Activated T-cell treated with anti-CD3 and anti-CD28 coated beads, Interleukin-2, amount 50 U/mL, for 24 hours (primary cell): ENCODE results near the gene CFDP1.
"Not testable (repeated sequence)": the region's sequence is repeated elsewhere in the genome, so short reads cannot be mapped to it uniquely, and the experiment has no call there.

ENCODE experiments used
- DNase-seq: peaks from one replicate; pipeline ENCODE4 v3.0.0-alpha.2; 2020
- H3K27ac Mint-ChIP-seq: 2 replicates; pipeline ENCODE4 v1.8.0; 2020; ENCODE audit warnings: mild to moderate bottlenecking, mixed read lengths
- H3K27me3 Mint-ChIP-seq: 2 replicates; pipeline ENCODE4 v1.8.0; 2020; ENCODE audit warnings: mixed read lengths
- H3K36me3 Mint-ChIP-seq: 2 replicates; pipeline ENCODE4 v1.8.0; 2020; ENCODE audit warnings: low read depth, mixed read lengths
- H3K4me1 Mint-ChIP-seq: 2 replicates; pipeline ENCODE4 v1.8.0; 2020; ENCODE audit warnings: low read depth, mixed read lengths
- H3K4me3 Mint-ChIP-seq: 2 replicates; pipeline ENCODE4 v1.8.0; 2020; ENCODE audit warnings: mild to moderate bottlenecking, moderate library complexity, mixed read lengths
- H3K9me3 Mint-ChIP-seq: 2 replicates; pipeline ENCODE4 v1.8.0; 2020; ENCODE audit warnings: mixed read lengths

The CFDP1 gene

DNA sequence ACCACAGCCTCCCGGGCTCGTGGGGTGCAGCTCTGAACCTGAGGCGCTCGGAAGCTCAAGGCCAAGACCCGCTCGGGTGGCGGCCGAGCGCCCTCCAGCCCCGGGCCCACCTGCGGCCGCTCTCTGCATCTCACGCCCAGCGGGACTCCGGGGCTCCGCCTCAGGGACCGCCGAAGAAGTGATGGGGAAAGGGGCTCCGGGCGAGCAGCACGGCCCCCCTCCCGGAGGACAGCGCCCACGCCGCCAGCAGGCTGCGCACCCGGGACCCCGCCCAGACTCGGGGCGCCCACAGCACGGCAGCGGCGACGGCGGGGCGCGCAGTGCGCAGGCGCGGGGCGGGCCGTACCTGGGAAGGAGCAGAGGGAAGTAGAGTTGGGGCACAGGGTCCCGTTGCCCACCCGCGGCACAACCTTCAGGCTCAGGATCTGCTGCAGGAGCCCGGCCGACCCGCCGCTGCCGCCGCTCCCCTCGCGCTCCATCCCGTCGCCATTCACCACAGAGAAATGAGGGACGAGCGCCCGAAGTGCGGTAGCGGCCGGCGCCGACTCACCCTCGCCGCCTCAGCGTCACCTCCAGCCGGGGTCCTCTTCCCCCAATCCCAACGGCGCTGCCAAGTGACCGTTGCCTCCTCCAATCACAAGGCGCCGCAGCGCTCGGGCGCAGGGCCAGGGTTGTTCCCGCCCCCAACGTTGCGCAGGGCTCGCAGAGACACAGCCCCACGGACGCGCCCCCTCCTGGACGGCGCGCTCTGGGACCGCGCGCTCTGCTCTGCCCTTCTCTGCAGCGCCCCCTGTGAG is 31.0 kb upstream of the CFDP1 start, which contains the start of gene TMEM170A:
TMEM170A (minus strand) TSS at position 568 of the 797 bp plus-strand sequence; CDS start at position 479, 89 bp downstream.
- peak within 1 kb of the TSS; percentile 91 for H3K4me3 Mint-ChIP-seq
- peak; percentile 99 for DNase-seq
- H3K27me3 Mint-ChIP-seq = no peaks in the 10 kb centered on the region
- peak within 1 kb of the TSS; percentile 96 for H3K27ac Mint-ChIP-seq
- no peaks in the 10 kb centered on the region for H3K9me3 Mint-ChIP-seq
- peaks cover 33% of the 10 kb centered on the region for H3K36me3 Mint-ChIP-seq
- H3K4me1 Mint-ChIP-seq = peaks cover 52% of the 10 kb centered on the region

DNA sequence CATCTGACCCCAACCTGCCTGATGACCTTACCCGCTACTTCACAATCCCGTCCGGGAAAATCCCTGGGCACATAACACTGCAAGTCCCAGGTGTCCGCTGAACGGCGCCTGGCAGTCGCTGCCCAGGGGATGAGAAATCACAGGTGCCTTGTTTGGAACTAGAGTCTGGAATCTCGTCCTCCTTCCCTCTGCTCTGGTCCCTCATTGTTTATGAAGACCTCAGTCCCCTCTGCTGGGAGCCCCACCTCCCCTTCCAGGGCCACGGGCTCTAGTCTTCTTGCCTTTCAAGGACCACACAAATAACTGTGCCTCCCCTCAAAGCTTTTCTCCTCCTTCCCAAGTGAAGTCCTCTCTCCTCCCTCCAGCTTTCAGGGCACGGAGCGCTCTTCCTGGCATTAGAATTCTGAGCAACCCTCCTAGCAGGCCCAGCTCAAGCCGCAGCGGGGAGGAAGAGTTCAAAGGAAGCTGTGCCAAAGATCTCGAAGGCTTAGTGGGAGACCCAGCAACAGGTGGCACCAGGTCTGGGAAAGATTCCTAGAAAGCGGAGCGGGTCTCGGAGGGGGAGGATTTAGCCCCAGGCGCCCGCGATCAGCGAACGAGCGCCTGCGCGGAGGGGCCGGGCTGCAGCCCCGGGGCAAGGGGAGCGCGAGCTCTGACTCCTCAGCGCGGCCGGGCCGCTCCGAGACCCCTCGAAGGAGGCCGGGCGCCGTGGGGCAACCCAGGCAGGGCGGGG is 30.3 kb upstream of the CFDP1 start:
- Mint-ChIP-seq H3K36me3 (peaks cover 34% of the 10 kb centered on the region), H3K27ac (peak overlapping the region; percentile 94), H3K4me1 (peaks cover 55% of the 10 kb centered on the region), H3K4me3 (peak overlapping the region; percentile 91)
- not testable (repeated sequence) for H3K9me3 Mint-ChIP-seq, H3K27me3 Mint-ChIP-seq, DNase-seq

- no peak for DNase-seq
- H3K4me1 Mint-ChIP-seq = peaks cover 62% of the 10 kb centered on the region
- peaks cover 40% of the 10 kb centered on the region for H3K36me3 Mint-ChIP-seq
These were observed 29.5 kb upstream of the CFDP1 start for GRCh38 chr16:75462806-75463205.

DNA sequence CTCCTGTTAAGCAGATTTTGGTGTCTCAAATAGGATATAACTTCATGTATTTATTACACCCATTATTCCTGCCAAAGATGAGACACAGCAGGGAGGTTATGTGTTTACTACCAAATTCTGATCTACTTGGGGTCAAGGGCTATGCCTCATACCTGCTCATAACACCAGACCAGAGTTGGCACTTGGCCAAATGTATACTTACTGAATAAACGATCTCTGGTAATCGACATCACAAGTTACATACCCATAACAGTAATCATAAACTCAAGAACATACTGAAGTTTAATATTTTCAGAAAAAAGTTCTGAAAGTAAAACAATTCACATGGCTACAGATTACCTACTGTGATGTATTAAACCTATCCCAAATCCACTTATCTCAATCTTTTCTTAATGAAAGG is 28.3 kb upstream of the CFDP1 start:
- H3K36me3 Mint-ChIP-seq = peaks cover 40% of the 10 kb centered on the region
- peak overlapping the region; percentile 12 for H3K27ac Mint-ChIP-seq
- H3K4me1 Mint-ChIP-seq = peaks cover 68% of the 10 kb centered on the region
- no peaks in the 10 kb centered on the region for H3K9me3 Mint-ChIP-seq
- H3K4me3 Mint-ChIP-seq = no peak overlapping the region
- H3K27me3 Mint-ChIP-seq = no peaks in the 10 kb centered on the region
- no peak for DNase-seq

More at GRCh38 chr16:75462806-75463205, 29.5 kb upstream of the CFDP1 start:
- Mint-ChIP-seq H3K4me3 (peak overlapping the region; percentile 91), H3K27ac (peak overlapping the region; percentile 94), H3K9me3 (no peaks in the 10 kb centered on the region), H3K27me3 (no peaks in the 10 kb centered on the region)

GRCh38 chr16:75460446-75460845 is 27.1 kb upstream of the CFDP1 start:
- H3K27ac Mint-ChIP-seq = peak overlapping the region; percentile 27
- H3K4me3 Mint-ChIP-seq = no peak overlapping the region
- H3K4me1 Mint-ChIP-seq = peaks cover 76% of the 10 kb centered on the region

GRCh38 chr16:75459691-75460090 is 26.4 kb upstream of the CFDP1 start:
- DNase-seq = no peak
- Mint-ChIP-seq H3K9me3 (no peaks in the 10 kb centered on the region), H3K4me3 (no peak overlapping the region), H3K27ac (peak overlapping the region; percentile 10), H3K4me1 (peaks cover 72% of the 10 kb centered on the region), H3K36me3 (peaks cover 40% of the 10 kb centered on the region), H3K27me3 (no peaks in the 10 kb centered on the region)

More at GRCh38 chr16:75460446-75460845, 27.1 kb upstream of the CFDP1 start:
- Mint-ChIP-seq H3K9me3 (no peaks in the 10 kb centered on the region), H3K27me3 (no peaks in the 10 kb centered on the region), H3K36me3 (peaks cover 40% of the 10 kb centered on the region)
- no peak for DNase-seq

- H3K27me3 Mint-ChIP-seq = no peaks in the 10 kb centered on the region
- no peaks in the 10 kb centered on the region for H3K9me3 Mint-ChIP-seq
- H3K4me1 Mint-ChIP-seq = peaks cover 81% of the 10 kb centered on the region
- no peak for DNase-seq
- H3K36me3 Mint-ChIP-seq = peaks cover 36% of the 10 kb centered on the region
- H3K4me3 Mint-ChIP-seq = no peak overlapping the region
- no peak overlapping the region for H3K27ac Mint-ChIP-seq
These were observed 25.1 kb upstream of the CFDP1 start for GRCh38 chr16:75458439-75458838.

GRCh38 chr16:75458029-75458428 is 24.7 kb upstream of the CFDP1 start:
- Mint-ChIP-seq H3K4me1 (peaks cover 81% of the 10 kb centered on the region), H3K36me3 (peaks cover 34% of the 10 kb centered on the region), H3K9me3 (no peaks in the 10 kb centered on the region), H3K4me3 (no peak overlapping the region), H3K27ac (no peak overlapping the region), H3K27me3 (no peaks in the 10 kb centered on the region)
- no peak for DNase-seq

DNA sequence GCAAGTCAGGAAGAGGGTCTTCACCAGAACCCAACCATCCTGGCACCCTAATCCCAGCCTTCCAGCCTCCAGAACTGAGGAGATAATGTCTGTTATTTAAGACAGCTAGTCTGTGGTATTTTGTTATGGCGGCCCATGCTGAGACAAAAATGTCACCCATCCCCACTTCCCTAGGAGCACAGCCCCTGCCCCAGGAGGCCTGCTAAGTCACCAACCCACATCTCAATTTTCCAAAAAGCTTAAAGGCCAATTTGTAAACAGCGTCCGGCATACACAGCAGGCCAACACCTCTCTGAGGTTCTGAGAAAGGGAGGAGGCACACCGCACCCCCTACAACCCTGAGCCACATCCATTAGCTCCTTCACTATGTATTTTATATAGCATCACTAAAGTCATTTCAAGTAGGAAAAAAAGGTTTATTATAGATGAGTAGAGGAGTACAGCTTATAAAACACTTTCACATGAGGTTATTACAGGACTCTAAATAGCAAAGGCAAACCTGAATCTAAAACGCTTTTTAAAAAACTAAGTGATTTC is 24.2 kb upstream of the CFDP1 start:
- Mint-ChIP-seq H3K27ac (no peak overlapping the region), H3K4me1 (peaks cover 81% of the 10 kb centered on the region), H3K27me3 (no peaks in the 10 kb centered on the region)

GRCh38 chr16:75456971-75457370 is 23.7 kb upstream of the CFDP1 start:
- Mint-ChIP-seq H3K36me3 (peaks cover 29% of the 10 kb centered on the region), H3K4me1 (peaks cover 76% of the 10 kb centered on the region), H3K27ac (no peak overlapping the region), H3K27me3 (no peaks in the 10 kb centered on the region), H3K9me3 (no peaks in the 10 kb centered on the region), H3K4me3 (no peak overlapping the region)
- DNase-seq = no peak

More for the DNA sequence above, 24.2 kb upstream of the CFDP1 start:
- Mint-ChIP-seq H3K4me3 (no peak overlapping the region), H3K36me3 (peaks cover 32% of the 10 kb centered on the region), H3K9me3 (no peaks in the 10 kb centered on the region)
- no peak for DNase-seq

DNA sequence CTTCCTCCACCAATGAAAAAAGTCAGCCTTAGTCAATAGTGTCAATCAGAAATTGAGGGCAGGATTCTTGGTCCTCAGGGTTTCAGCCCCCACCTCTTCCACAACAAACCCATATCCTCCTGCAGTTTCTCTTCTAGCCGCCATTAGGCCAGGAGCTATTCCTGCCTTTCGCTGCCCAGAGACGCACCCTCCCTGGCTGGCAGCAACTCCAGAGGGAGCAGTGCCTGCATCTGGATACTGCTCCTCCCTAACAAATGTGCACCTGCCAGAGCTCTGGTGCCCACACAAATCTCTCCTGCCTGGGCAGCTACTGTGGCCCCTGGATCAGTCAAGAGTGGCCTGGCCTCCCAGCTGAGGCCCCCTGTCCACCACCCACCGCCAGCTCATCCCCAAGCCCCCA is 23.2 kb upstream of the CFDP1 start:
- H3K27me3 Mint-ChIP-seq = not testable (repeated sequence)

GRCh38 chr16:75455677-75456076 is 22.4 kb upstream of the CFDP1 start:
- Mint-ChIP-seq H3K9me3 (no peaks in the 10 kb centered on the region), H3K36me3 (peaks cover 32% of the 10 kb centered on the region), H3K27ac (no peak overlapping the region), H3K4me1 (peaks cover 64% of the 10 kb centered on the region), H3K4me3 (no peak overlapping the region), H3K27me3 (no peaks in the 10 kb centered on the region)
- DNase-seq = no peak

More for the DNA sequence above, 23.2 kb upstream of the CFDP1 start:
- DNase-seq, H3K9me3 Mint-ChIP-seq, H3K4me3 Mint-ChIP-seq, H3K27ac Mint-ChIP-seq: not testable (repeated sequence)
- peaks cover 27% of the 10 kb centered on the region for H3K36me3 Mint-ChIP-seq
- H3K4me1 Mint-ChIP-seq = peaks cover 72% of the 10 kb centered on the region

DNA sequence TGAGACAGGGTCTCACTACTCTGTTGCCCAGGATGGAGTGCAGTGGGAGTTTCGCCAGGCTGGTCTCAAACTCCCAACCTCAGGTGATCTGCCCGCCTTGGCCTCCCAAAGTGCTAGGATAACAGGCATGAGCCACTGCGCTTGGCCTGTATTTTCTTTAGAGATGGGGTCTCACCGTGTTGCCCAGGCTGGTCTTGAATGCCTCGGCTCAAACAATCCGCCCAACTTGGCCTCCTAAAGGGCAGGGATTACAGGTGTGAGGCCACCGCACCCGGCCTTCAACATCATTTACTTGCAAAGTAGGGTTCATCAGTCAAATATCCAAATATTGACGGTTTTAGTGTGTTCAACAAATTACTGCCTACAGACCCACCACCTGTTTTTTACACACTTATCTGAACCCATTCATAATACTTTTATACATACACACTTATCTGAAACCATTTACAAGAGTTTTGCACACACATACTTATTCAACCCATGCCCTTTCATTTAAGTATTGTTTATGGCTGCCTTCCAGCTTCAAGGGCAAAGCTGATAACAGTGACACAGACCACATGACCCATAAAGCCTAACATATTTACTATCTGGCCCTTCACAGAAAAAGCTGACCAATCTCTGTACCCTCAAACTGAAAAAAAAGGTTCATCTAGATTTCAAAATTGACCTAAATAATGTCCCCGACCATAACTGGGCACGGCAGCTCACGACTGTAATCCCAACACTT is 19.3 kb upstream of the CFDP1 start:
- no peak overlapping the region for H3K4me3 Mint-ChIP-seq
- H3K4me1 Mint-ChIP-seq = peaks cover 41% of the 10 kb centered on the region
- DNase-seq = no peak
- no peak overlapping the region for H3K27ac Mint-ChIP-seq
- H3K36me3 Mint-ChIP-seq = peaks cover 38% of the 10 kb centered on the region
- H3K9me3 Mint-ChIP-seq = no peaks in the 10 kb centered on the region
- H3K27me3 Mint-ChIP-seq = no peaks in the 10 kb centered on the region

GRCh38 chr16:75446416-75446815 is 13.1 kb upstream of the CFDP1 start:
- H3K27ac Mint-ChIP-seq = no peak overlapping the region
- no peaks in the 10 kb centered on the region for H3K27me3 Mint-ChIP-seq
- DNase-seq = no peak
- H3K4me3 Mint-ChIP-seq = no peak overlapping the region
- no peaks in the 10 kb centered on the region for H3K4me1 Mint-ChIP-seq
- H3K9me3 Mint-ChIP-seq = no peaks in the 10 kb centered on the region
- peaks cover 56% of the 10 kb centered on the region for H3K36me3 Mint-ChIP-seq
